Mesothelial cell of epicardium (in vitro differentiated cells): ENCODE data around the gene NKAPD1. TPM values are rescaled to one million over a fixed set of nuclear protein-coding genes. Genes with fewer than 3 reads are reported as not detected.
A peak's percentile ranks its signal among the peaks of the same experiment; 100 is the strongest.
"Not testable (repeated sequence)": the region's sequence is repeated elsewhere in the genome, so short reads cannot be mapped to it uniquely, and the experiment has no call there.

ENCODE experiments used
- DNase-seq, 2 experiments: peaks; one replicate each; pipeline ENCODE4 v3.0.0; 2021; ENCODE audit warnings: low spot score in 2 of 2; ENCODE audit not compliant: unreplicated experiment in 2 of 2
- H3K27ac Mint-ChIP-seq: 2 replicates; pipeline ENCODE4 v1.8.0; 2021; ENCODE audit warnings: mixed read lengths
- H3K27me3 Mint-ChIP-seq: 2 replicates; pipeline ENCODE4 v1.8.0; 2021; ENCODE audit warnings: low read depth, mixed read lengths
- H3K36me3 Mint-ChIP-seq: 2 replicates; pipeline ENCODE4 v1.8.0; 2021; ENCODE audit warnings: mixed read lengths
- H3K4me1 Mint-ChIP-seq: 2 replicates; pipeline ENCODE4 v1.8.0; 2021; ENCODE audit warnings: mixed read lengths
- H3K4me3 Mint-ChIP-seq: 2 replicates; pipeline ENCODE4 v1.8.0; 2021; ENCODE audit warnings: mild to moderate bottlenecking, moderate library complexity, mixed read lengths
- H3K9me3 Mint-ChIP-seq: 2 replicates; pipeline ENCODE4 v1.8.0; 2021; ENCODE audit warnings: mixed read lengths
- CTCF ChIP-seq: fragments of 200-600 bp; sonication (generic); IDR thresholded peaks from one replicate; pipeline ENCODE4 v1.5.0; 2021; ENCODE audit warnings: antibody characterized with exemption; ENCODE audit not compliant: unreplicated experiment
- total RNA-seq: library from RNA; stranded (reverse); gene quantifications from 3 replicates; pipeline ENCODE4 v1.2.1, GENCODE V29; 2021

Gene NKAPD1
- total RNA-seq, 1 donor from 2014 or later = 23.3 TPM

GRCh38 chr11:112082729-112083128 is 8.6 kb downstream of the NKAPD1 start:
- peaks cover 36% of the 10 kb centered on the region for H3K36me3 Mint-ChIP-seq
- DNase-seq = no peak
- H3K4me3 Mint-ChIP-seq = no peak overlapping the region
- no peak for TF ChIP-seq CTCF
- H3K27me3 Mint-ChIP-seq = no peaks in the 10 kb centered on the region
- peaks cover 26% of the 10 kb centered on the region for H3K4me1 Mint-ChIP-seq
- H3K27ac Mint-ChIP-seq = no peak overlapping the region
- no peaks in the 10 kb centered on the region for H3K9me3 Mint-ChIP-seq

DNA sequence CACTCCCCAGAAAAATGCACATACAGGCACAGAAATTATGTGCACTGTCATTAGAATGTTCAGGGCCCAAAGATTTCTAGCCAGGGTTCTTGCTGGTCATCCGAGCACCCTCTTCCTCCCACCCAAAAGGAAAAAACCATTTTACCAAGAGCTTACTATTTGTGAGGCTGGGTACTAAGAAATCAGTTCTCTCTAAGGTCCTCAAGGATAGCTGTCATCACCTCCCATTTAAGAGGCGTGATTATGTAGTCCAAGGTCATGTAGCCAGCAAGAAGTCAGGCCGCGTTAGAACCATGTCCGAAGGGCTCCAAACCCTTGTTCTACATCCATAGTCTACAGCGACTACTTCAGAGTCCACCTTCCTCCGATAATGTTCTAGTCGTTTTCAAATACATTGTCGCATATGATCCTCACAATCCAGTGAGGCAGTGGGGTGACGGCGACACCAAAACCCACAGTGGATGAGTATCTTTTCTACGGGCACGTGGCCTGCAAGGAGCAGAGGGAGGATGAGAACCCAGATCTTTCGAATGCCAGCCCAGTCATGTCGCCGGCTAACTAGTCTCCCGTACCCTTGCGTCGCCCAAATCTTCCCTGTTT is 11.8 kb downstream of the NKAPD1 start:
- Mint-ChIP-seq H3K27me3 (no peaks in the 10 kb centered on the region), H3K36me3 (peaks cover 36% of the 10 kb centered on the region), H3K4me3 (peak overlapping the region; percentile 100), H3K9me3 (no peaks in the 10 kb centered on the region), H3K27ac (peak overlapping the region; percentile 97), H3K4me1 (peaks cover 42% of the 10 kb centered on the region)
- no peak for TF ChIP-seq CTCF
- DNase-seq = no peak

DNA sequence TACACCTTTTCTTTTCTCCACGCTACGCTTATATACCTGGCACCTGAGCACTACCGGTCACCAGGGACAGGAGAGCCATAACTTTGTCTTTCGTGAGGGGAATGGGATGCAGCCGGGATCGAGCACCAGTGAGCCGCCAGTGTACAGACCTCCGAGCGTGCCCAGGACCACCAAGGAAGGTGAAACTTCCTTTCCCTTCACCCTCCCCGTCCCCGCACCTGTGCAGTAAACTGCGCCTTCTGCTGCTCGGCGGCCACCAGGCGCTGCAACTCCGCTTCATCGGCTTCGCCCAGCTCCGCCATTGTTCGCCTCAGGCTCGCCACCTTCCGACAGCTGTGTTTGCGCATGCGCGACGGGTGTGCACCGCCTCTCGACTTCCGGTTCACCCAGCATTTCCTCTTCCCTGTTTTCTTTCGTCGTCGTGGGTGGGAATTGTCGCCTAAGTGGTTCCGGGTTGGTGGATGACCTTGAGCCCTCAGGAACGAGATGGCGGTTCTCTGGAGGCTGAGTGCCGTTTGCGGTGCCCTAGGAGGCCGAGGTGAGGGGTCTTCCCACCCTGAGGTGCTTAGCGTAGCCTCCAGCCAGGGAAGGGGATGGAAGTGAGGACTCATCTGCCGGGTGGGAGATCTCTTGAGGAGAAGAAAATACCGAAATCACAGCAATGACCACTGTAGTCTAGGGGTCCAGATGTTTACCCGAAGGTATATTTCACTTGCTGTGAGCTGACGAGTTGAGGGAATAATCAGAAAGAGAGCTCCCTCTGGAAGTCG is 12.5 kb downstream of the NKAPD1 start, which contains the start of the genes SDHD and TIMM8B:
Gene SDHD, plus strand, starts transcription at position 452 of the 770 bp plus-strand sequence. Its CDS starts 35 bp downstream, at position 487.
Gene TIMM8B, minus strand, starts transcription at position 335 of the 770 bp plus-strand sequence. Its CDS starts 33 bp downstream, at position 302.
- peak within 1 kb of the TSS; percentile 97 for H3K27ac Mint-ChIP-seq
- H3K4me3 Mint-ChIP-seq = peak within 1 kb of the TSS; percentile 100
- no peaks in the 10 kb centered on the region for H3K27me3 Mint-ChIP-seq
- peaks cover 42% of the 10 kb centered on the region for H3K4me1 Mint-ChIP-seq
- no peak for TF ChIP-seq CTCF
- H3K9me3 Mint-ChIP-seq = no peaks in the 10 kb centered on the region
- DNase-seq = peak; percentile 91 to 96
- H3K36me3 Mint-ChIP-seq = peaks cover 41% of the 10 kb centered on the region

GRCh38 chr11:112087212-112087611 is 13.1 kb downstream of the NKAPD1 start:
- Mint-ChIP-seq H3K36me3 (peaks cover 44% of the 10 kb centered on the region), H3K4me1 (peaks cover 42% of the 10 kb centered on the region), H3K9me3 (no peaks in the 10 kb centered on the region), H3K4me3 (peak overlapping the region; percentile 100), H3K27me3 (no peaks in the 10 kb centered on the region), H3K27ac (peak overlapping the region; percentile 97)
- no peak for DNase-seq
- no peak for TF ChIP-seq CTCF

DNA sequence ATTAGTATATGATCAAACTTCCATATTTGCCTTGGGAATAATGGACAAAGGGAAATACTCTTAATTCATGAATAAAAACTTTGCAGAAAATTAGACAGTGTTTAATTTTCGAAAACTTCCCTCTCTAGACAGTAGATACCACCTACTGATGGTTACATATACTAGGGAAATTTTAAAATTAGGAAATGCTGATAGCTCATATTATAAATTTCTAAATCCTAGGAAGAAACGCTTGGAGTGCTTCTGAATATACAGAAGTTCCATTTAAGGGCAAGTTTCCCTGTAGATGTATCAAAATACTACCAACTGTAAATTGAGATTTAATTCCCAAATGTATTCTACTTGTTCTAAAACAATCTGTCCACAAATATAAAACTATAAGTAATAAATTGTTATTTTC is 21.2 kb downstream of the NKAPD1 start:
- not testable (repeated sequence) for H3K4me1 Mint-ChIP-seq, H3K9me3 Mint-ChIP-seq, H3K4me3 Mint-ChIP-seq, DNase-seq, H3K27me3 Mint-ChIP-seq, H3K27ac Mint-ChIP-seq
- H3K36me3 Mint-ChIP-seq = peaks cover 36% of the 10 kb centered on the region

GRCh38 chr11:112096194-112096593 is 22.1 kb downstream of the NKAPD1 start:
- no peaks in the 10 kb centered on the region for H3K9me3 Mint-ChIP-seq
- H3K4me3 Mint-ChIP-seq = no peak overlapping the region
- peaks cover 32% of the 10 kb centered on the region for H3K36me3 Mint-ChIP-seq
- H3K4me1 Mint-ChIP-seq = no peaks in the 10 kb centered on the region
- TF ChIP-seq CTCF = no peak
- H3K27me3 Mint-ChIP-seq = no peaks in the 10 kb centered on the region
- no peak for DNase-seq
- no peak overlapping the region for H3K27ac Mint-ChIP-seq
